ENCODE results near the gene EMILIN3.

Gene EMILIN3, protein sequence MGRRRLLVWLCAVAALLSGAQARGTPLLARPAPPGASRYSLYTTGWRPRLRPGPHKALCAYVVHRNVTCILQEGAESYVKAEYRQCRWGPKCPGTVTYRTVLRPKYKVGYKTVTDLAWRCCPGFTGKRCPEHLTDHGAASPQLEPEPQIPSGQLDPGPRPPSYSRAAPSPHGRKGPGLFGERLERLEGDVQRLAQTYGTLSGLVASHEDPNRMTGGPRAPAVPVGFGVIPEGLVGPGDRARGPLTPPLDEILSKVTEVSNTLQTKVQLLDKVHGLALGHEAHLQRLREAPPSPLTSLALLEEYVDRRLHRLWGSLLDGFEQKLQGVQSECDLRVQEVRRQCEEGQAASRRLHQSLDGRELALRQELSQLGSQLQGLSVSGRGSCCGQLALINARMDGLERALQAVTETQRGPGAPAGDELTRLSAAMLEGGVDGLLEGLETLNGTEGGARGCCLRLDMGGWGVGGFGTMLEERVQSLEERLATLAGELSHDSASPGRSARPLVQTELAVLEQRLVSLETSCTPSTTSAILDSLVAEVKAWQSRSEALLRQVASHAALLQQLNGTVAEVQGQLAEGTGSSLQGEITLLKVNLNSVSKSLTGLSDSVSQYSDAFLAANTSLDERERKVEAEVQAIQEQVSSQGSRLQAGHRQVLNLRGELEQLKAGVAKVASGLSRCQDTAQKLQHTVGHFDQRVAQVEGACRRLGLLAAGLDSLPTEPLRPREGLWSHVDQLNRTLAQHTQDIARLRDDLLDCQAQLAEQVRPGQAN

DNA sequence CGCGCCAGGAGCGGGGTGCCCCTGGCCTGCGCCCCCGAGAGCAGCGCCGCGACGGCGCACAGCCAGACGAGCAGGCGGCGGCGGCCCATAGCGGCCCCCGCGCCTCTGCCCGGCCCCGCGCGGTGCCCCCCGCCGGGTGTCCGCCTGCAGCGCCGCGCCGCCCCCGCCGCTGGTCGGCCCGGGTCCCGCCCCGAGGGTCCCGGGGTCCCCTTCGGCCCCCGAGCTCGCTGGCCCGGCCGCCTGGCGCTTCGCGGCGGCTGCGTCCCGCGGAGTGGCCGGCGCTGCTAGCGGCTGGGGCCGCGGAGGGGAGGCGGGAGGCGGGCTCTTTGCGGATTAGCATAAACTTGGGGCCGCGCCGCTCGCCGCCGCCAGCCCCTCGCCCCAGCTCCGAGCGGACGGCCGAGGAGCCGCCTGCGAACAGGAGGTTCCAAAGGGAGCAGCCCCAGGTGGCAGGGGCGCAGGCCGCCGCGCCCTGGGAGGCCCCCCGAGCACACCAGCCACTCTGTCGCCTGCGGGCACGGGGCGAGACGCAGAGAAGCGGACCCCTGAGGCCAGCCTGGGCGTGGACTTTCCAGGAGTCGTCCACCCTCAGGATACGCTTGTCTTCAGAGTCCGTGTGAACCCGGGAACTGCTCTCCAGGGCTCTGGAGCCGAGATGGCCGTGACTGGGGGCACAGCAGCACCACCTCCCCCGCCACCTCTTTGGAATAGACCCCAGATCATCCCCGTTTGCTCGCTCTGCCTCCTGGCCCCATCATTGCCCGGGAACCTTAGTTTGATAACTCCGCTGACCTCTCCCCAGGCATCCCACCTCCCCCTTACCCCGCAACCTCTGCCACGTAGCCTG lies at the start of gene EMILIN3:
TSS of gene EMILIN3 (minus strand) at position 273 of the 847 bp plus-strand sequence. CDS start at position 89, 184 bp downstream.
- DNase-seq (ENCODE audit: low read depth in 3 of 3): no peak

DNA sequence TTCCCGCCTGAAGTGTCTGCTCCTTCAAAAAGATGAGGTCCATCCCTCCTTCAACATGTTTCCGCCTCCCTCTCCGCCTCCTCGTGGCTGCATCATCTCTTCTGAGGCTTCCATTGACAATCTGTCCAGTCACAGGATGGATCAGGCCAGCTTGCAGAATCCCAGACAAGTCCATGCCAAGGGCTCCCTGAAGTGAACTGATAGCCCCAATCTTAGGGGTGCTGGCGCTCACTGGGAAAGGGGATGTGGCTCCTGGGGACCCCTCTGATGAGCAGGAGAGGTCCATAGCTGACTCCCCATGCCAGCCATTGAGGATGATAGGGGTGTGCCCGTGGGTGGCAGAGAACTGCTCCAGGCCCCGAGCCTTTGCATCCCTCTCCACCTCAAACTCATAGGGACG lies 48.6 kb upstream of the EMILIN3 start:
- no peak for DNase-seq (ENCODE audit: low read depth in 3 of 3)

DNA sequence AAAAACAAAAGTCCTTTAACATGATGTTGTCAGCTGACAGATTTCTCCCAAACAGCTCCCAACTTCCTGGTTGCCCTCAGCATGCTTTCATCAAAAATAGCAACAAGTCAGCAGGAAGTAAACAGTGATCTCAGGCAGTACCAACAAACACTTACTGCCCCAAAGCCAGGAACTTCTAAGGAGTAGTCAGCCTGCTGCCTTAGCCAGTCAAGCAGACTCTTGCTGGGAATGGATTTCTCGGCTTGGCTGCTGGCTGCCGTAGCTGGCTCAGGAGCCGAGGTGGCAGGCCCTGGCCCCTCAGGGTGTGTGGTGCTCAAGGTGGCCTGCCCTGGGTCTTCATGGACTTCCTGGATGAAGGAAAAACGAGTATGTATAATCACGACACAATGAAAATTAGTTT lies 46.6 kb upstream of the EMILIN3 start:
- no peak for DNase-seq (ENCODE audit: low read depth in 3 of 3)

DNA sequence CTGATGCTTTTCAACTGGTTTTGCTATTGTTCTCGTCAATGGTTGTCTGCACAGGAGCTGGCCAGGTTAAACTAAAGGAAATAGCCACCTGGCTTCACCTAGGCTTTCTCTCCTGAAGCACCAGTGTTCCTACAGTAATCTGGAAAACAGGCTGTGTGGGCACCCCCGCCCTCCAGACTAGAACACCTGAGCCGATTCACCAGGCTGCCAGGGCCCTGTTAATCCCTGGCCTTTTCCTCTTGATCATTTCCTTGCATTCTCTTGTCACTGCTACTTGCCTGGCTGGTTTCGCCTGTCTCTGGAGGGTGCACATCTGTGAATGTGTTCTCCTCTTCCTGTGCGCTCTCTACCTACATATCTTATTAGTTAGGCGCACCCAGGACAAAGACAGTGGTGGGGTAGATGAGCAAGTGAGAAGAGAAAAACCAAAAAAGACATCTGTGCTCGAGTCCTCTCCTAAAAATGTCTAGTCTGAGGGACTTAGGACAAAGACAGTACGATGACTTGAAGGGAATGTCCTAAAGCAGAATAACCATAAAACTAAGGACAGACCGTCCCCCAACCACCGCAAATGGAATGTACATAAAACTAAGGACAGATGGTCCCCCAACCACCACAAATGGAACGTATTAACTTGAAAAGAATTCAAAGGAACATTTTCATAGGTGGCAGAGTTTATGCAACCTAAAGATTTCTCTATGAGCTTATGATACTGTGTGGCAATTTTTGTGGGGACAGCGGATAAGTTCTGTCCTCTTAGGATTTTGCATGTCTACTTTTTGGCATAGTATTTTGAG lies 45.9 kb upstream of the EMILIN3 start:
- DNase-seq (ENCODE audit: low read depth in 3 of 3): no peak

DNA sequence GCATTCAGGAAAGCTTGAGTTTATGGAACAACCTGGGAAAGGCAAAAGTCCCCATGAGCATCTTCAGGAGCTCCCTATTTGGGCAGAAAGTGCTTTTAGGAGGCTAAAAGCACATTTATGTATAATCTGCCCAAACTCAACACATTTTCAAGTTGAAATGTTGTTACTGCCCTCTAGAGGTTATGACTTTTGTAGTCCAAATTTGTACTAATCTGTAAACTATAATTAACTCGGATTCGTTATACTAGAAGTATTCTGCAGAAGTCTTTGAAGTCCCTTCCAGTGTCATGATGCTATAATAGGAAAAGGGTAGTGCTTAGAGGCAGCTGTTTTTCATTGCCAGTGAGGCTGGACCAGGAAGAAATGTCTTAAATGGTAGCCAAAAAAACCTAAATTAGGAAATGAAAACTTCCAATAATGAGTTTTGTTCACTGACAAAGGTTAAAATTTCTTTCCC lies 44.8 kb upstream of the EMILIN3 start:
- no peak for DNase-seq (ENCODE audit: low read depth in 3 of 3)

DNA sequence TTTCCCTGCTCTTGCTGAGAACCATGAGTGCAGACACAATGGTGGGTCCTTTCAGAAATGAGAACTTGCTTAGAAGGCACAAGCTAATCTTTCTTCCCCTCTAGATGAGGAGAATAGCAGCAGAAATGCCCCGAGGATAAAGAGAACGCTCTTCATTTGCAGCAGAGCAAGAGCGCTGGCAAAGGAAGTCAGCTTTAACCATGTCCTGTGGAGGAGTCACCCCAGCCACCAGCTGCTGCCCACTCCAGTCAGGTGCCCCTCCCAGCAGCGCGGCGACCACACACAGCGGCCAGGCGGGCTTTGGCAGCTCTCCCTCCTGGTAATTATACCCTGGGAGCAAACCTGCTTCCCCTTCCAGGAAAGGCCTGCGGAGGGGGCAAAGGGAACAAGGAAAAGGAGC lies 42.4 kb upstream of the EMILIN3 start:
- DNase-seq (ENCODE audit: low read depth in 3 of 3): no peak

DNA sequence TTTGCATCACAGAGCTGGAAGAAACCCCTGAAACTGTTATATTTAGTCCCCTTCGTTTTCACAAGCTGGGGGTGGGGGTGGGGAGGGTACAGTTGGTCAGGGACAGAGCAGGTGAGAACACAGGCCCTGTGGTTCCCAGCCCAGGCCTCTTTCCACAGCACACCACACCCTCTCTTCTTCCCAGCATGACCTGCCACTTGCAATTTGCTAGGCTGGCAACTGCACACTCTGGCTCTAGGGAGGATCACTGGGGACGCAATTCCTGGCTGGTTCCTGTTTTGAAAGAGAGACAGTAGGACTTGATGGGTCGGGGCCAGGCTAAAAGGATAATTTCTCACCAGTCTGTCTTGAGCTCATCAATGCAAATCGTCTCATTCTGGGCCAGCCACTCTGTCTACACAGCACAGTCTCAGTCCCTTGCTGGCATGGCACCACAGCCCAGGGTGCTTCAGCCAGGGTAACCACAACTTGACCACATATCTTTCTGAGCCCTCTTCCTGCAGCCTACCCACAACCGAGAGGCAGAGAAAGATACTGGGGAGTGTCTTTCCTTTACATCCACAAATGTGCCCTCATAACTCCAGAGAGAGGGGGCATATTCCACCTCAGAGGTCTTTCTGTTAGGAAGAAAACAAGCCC lies 41.7 kb upstream of the EMILIN3 start:
- no peak for DNase-seq (ENCODE audit: low read depth in 3 of 3)

DNA sequence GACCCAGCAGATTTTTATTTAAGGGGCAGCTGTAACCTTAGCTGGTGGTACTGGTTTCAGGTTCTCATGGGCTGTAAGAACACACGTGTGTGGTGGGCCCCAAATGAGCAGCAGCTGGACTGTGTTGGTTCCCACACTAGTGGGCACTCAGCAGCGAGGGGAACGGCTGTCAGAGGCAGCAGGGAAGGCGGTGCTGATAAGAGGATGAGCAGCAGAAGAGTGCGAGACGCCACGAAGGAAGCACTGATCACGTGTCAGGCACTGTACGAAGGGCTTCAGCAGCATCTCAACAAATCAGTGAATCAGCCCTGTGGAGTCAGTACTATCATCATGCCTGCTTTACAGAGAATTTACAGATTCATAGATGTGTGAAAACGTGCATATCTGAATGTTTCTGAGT lies 41.0 kb upstream of the EMILIN3 start:
- no peak for DNase-seq (ENCODE audit: low read depth in 3 of 3)

DNA sequence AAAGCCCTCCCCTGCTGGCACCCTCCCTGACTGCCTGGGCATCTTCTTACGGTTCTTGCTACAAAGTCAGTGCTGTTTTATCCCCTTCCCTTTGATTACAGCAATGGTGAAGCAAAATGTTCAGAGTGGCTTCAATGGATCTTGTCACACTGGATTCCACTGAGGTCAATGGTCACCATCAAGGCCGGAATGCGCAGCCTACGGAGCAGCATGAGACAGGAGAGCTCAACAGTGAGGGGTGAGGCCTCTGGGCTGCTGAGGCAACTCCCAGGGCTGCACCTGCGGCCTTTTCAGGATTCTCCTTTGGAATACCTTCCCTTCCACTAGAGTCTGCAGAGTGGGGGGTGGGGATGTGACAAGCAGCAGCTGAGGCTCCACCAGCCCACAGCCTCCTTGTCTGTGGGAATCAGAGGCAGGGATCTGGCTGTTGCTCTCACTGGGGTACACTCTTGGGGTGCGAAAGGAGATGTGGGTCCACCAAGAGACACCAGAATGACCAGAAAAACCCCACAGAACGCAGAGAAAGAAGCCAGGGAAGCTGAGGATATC lies 40.4 kb upstream of the EMILIN3 start:
- DNase-seq (ENCODE audit: low read depth in 3 of 3): no peak

DNA sequence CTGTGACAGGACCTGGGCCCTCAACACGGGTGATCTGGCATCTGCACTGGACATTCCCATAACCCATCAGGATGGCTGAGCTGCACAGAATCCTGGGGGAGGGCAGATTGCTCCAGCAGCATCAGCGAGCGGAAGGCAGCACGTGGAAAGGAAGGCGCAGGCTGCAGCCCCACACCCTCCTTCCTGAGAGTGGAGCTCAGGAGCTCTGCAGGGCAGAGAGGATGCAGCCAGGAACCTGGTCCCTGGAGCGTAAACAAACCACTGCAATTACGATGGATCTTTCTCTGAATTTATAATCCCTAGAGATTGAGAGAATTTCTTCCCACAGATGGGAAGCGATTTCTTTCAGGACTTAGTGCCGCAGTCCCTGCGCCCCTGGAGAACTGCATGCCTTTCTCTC lies 39.7 kb upstream of the EMILIN3 start:
- DNase-seq (ENCODE audit: low read depth in 3 of 3): no peak

DNA sequence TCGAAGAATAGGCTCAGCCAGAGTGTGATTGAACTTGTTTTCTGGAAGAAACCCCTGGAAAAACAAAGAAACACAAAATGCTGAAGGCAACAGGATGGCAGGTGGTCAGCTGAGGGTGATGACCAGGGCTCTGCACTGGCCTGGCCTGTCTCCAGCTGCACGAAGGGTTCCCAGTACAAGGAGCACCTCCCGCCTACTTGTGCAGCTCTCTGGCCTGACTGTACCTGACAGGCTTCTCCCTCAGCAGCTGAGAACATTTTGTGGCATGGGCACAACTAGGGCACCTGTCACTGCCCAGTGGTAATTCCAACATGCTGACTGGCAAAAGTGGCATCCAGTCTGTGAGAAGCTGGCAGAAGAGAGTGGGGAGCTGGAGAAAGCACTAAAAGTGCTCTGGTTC lies 38.8 kb upstream of the EMILIN3 start:
- no peak for DNase-seq (ENCODE audit: low read depth in 3 of 3)

DNA sequence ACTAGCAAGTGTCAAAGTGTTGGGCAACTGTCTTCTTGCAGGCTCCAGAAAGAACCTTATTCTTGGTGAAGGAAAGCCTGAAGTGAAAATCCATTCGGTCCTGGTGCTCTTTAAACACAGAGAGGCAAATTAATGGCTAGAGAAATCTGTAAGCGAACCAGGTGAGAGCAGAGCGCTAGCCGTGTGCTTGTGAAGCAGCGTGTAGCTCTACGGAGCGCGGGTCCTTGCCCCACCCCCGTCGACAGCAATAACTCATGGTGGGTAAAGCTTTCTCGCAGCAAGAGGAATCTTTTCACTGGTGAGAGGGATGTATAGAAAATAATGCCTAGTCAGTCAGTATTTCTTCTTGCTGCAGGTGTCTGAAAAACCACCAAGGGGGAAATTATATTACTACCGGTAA lies 37.0 kb upstream of the EMILIN3 start:
- no peak for DNase-seq (ENCODE audit: low read depth in 3 of 3)

DNA sequence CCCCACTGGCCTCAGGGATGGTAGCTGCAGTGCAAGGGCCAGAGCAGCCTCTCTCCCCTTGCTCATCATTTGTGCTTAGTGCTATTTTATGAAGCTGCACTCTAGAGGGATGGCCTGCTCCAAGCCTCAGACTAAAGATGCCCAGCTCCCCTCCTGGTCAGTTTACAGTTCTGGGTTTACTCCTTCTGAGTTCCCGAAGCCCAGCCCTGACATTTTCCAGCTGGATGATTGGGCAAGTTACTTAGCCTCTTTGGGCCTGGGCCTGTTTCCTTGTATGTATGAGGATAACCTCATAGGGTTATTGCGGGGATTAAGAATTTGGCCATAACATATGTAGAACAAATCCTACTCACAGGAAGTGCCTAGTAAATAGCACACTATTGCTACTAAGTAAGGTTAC lies 31.8 kb upstream of the EMILIN3 start:
- DNase-seq (ENCODE audit: low read depth in 3 of 3): no peak

DNA sequence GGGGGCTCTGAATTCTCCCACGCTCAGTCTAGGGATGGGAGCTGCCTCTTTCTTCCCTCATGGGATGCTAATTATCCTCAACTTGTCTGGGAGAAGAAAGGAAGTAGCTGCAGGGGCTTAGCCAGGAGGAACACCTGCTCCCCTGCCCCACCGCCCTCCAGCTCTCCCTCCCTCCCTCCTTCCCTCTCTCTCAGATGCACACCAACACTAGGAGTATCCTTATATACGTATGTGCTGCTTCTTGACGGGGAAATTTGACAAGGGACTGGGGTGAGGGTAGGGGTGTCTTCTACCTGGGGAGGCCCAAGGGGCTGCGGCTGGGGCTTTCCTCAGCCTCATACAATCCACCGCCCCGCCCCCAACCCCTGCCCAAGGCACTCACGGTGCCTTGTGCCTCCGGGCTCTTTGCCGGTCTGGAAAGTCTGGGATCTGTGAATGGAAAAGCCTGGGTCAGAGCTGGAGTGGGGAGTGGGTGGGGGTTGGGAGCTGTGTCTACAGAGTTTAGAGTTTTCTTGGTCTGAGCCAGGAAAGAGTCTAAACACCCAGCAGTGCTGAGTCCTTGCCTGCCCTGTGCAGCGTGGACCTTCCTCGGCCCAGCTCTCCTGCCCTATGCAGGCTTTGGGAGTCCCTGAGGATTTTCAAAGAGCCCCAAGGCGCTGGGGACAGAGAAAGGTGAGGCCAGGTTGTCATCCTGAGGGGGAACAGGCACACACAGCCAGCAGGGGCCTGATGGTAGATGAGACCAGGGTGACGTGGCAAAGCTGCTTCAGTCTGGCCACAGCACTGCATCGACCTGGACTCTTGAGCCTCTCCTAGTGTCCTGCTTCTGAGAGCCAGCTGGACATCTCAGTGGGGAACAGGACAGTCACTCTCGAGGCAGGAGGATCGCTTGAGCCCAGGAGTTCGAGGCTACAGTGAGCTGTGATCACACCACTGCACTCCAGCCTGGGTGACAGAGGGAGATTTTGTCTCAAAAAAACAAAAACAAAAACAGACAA lies 29.3 kb upstream of the EMILIN3 start:
- no peak for DNase-seq (ENCODE audit: low read depth in 3 of 3)

DNA sequence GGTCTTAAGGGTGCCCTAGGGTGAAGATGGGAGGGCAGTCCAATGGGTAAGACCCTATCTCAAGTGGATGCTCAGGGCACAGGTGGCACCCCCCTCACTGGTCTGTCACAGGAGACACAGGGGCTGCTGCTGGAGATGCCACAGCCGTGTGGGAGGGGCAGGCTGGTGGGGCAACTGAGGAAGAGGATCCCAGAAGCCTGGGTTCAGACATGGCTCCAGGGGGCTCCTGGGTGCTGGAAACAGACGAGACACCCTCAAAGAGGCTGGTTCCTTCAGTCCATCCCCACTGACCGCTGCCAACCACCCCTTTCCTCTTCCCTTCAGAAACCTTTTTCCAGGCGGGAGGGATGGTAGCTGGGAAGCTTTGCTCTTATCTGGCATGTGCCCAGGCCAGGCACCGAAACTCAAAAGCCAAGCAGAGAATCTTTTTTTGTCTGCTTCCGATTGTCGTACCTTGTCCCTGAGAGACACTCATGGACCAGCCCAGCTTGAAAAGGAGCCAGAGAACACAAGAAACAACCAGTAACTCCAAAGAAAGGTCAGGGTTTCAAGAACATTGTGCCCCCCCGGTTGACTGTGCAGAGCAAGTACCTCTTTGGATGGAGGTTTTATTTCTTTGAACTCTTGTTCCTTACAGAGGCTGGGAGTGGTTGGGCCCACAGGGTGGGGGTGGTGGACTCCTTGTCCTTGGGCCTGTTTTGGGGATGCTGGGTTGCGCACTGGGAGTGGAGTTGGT lies 28.5 kb upstream of the EMILIN3 start:
- no peak for DNase-seq (ENCODE audit: low read depth in 3 of 3)

DNA sequence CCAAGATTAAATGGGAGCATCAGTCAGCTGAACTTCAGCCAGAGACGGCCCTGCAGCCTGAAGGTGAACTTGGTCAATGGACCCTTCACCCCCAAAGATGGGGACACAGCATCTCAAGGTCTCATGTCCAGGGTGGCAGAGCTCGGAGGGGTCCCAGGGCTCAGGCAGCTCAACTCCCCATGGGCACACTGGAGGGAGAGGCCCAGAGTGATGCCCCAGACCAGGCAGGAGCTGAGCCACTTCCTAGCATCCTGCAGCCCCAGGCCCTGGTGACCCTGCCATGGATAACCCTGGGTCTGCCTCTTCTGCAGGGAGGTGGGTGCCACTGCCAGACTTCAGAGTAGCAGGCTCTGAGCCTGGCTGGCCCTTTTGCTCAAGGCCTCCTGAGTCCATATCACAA lies 27.5 kb upstream of the EMILIN3 start:
- DNase-seq (ENCODE audit: low read depth in 3 of 3): no peak

DNA sequence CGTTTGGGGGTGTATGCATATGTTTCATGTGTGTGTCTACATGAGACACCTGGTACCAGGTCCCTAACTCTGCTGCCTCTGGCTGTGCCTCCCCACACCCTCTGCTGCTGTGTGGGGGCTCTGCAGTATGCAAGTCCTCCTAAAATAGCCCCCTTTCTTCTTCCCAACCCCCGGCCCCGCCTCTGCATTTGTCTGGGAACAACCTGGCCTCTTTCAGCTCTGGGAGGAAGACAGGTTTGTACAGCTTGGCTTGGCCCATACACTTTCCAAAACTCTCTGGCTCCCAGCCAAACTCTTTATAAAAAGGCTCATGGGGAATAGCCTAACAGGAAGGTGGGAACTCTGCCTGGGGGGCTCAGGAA lies 27.1 kb upstream of the EMILIN3 start:
- DNase-seq (ENCODE audit: low read depth in 3 of 3): no peak

DNA sequence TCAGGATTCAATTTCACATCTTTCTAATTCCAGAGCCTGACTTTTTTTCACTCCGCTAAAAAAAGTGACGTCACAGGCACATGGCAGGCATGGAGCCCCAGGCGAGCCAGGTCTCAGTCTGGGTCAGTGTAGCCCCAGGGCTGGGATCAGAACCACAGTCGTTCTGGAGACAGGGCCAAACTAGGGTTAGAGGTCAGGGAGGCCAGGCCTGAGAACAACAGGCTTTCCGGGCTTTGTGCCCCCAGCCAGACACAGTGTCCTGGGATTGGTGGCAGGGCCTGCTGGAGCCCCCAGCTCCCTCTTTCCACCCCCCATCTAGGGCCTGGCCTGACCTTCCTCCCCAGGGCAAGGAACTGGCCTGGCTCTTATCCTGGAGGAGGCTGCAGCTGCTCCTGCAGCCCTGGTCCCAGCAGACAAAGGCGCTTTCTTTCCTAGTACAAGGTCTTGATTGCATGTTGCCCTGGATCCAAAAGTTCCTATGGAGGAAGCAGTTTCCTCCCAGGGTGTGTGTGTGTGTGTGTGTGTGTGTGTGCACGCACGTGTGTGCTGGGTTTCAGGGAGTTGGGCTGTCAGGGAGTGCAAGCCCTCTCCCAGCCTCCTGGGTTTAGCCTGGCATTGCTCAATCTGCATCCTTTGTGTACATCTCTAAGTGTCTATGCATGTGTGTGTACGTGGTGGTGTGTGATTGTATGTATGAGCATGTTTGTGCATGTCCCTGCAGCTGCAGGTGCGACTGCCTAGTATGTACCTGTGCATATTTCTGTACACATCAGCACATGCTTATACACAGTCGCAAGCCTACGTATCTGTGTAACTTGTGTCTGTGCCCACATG lies 26.5 kb upstream of the EMILIN3 start:
- DNase-seq (ENCODE audit: low read depth in 3 of 3): no peak
